A673 (cell line): ENCODE measurements around the gene AGAP1. TPM values are rescaled to one million over a fixed set of nuclear protein-coding genes. Genes with fewer than 3 reads are reported as not detected.

ENCODE experiments used
- BruUV-seq: library from RNA; stranded (reverse); fragments of 400-500 nt; replicated peaks from 2 replicates; lab custom pipeline; 2021; lab: Mats Ljungman, UMichigan
- CTCF ChIA-PET: fragments of 300-600 bp; sonication (Branson Sonifier 250); formaldehyde crosslinking; loops from one replicate; lab custom pipeline; 2022; ENCODE audit warnings: antibody characterized with exemption; lab: Charles Lee
- POLR2A ChIA-PET: fragments of 300-600 bp; sonication (Branson Sonifier 250); formaldehyde crosslinking; loops from one replicate; lab custom pipeline; 2022; ENCODE audit warnings: antibody characterized with exemption; ENCODE audit not compliant: low non-redundant PET; lab: Charles Lee
- DNase-seq: peaks from one replicate; pipeline ENCODE4 v3.0.0-alpha.2; 2015; ENCODE audit warnings: low spot score
- H3K27ac ChIP-seq: fragments of 200-600 bp; sonication (generic); 2 replicates; pipeline ENCODE4 v1.5.1; 2016; ENCODE audit warnings: mixed run types, low read depth, mild to moderate bottlenecking, mixed read lengths, antibody characterized with exemption, low read length; ENCODE audit not compliant: poor library complexity, severe bottlenecking
- H3K27me3 ChIP-seq: fragments of 200-600 bp; sonication (generic); replicated peaks from 2 replicates; pipeline ENCODE4 v1.6.1; 2017; ENCODE audit warnings: mixed run types, low read depth, mild to moderate bottlenecking, mixed read lengths, antibody characterized with exemption, low read length; ENCODE audit not compliant: insufficient read depth, poor library complexity
- H3K36me3 ChIP-seq: fragments of 200-600 bp; sonication (generic); 2 replicates; pipeline ENCODE4 v1.6.1; 2016; ENCODE audit warnings: mixed run types, mild to moderate bottlenecking, mixed read lengths, antibody characterized with exemption, low read length; ENCODE audit not compliant: insufficient read depth, poor library complexity, severe bottlenecking
- H3K4me1 ChIP-seq: fragments of 200-600 bp; sonication (generic); 2 replicates; pipeline ENCODE4 v1.6.1; 2017; ENCODE audit warnings: mixed run types, mild to moderate bottlenecking, mixed read lengths, antibody characterized with exemption, low read length; ENCODE audit not compliant: insufficient read depth, poor library complexity, severe bottlenecking
- H3K4me3 ChIP-seq: fragments of 200-600 bp; sonication (generic); 2 replicates; pipeline ENCODE4 v1.5.1; 2016; ENCODE audit warnings: low read depth, mixed run types, mild to moderate bottlenecking, mixed read lengths, low read length; ENCODE audit not compliant: poor library complexity, severe bottlenecking
- H3K9me3 ChIP-seq: fragments of 200-600 bp; sonication (generic); 2 replicates; pipeline ENCODE4 v1.6.1; 2016; ENCODE audit warnings: mixed run types, low read depth, mild to moderate bottlenecking, mixed read lengths, antibody characterized with exemption, low read length; ENCODE audit not compliant: poor library complexity, severe bottlenecking
- CTCF ChIP-seq: fragments of 300-800, 200-600 bp; sonication (generic); conservative IDR thresholded peaks from 2 replicates; pipeline ENCODE4 v1.5.1; 2017; ENCODE audit warnings: low read depth, mild to moderate bottlenecking, antibody characterized with exemption, low read length, moderate library complexity, mixed read lengths
- EZH2 ChIP-seq: fragments of 200-600 bp; sonication (generic); IDR thresholded peaks from 2 replicates; pipeline ENCODE4 v1.6.1; 2017; ENCODE audit warnings: borderline replicate concordance, low read depth, mild to moderate bottlenecking, mixed read lengths, antibody characterized with exemption, low read length; ENCODE audit not compliant: poor library complexity, severe bottlenecking
- intact Hi-C: fragments of 100-400 bp; cut with micrococcal nuclease; formaldehyde crosslinking; loops from one replicate; pipeline ENCODE4 v1.10.0; 2022; ENCODE audit not compliant: unreplicated experiment
- total RNA-seq: library from RNA; stranded (reverse); gene quantifications from 2 replicates; pipeline ENCODE4 v1.2.3, GENCODE V29; 2021

AGAP1 gene
- total RNA-seq, 1 experiment from 2014 or later = 25.3 TPM

- Histone ChIP-seq H3K27me3 (no peaks in the 10 kb centered on the region), H3K4me3 (no peak overlapping the region), H3K36me3 (no peaks in the 10 kb centered on the region), H3K27ac (no peak overlapping the region), H3K4me1 (peaks cover 41% of the 10 kb centered on the region), H3K9me3 (no peaks in the 10 kb centered on the region)
- intact Hi-C loops = loop anchor here (5.0 kb wide), 1 partner anchor 318 kb away; no protein-coding TSS in a partner anchor
- ChIA-PET CTCF (interaction anchor here (0.9 kb wide), 1 partner anchor 80 kb away, joined by 3 read pairs; no protein-coding TSS in a partner anchor), POLR2A (interaction anchor here (0.7 kb wide), 1 partner anchor 97 kb away, joined by 4 read pairs; no protein-coding TSS in a partner anchor)
- DNase-seq = peak; percentile 52
- TF ChIP-seq CTCF (no peak), EZH2 (no peak)
- no TSS peak for BruUV-seq
Observed at GRCh38 chr2:235859651-235860050, 365.8 kb downstream of the AGAP1 start.

- H3K27me3 ChIP-seq = no peaks in the 10 kb centered on the region
- H3K36me3 ChIP-seq = no peaks in the 10 kb centered on the region
- no peak for TF ChIP-seq EZH2
- no peak for TF ChIP-seq CTCF
- BruUV-seq = no TSS peak
- no peak overlapping the region for H3K27ac ChIP-seq
- H3K4me3 ChIP-seq = no peak overlapping the region
- CTCF ChIA-PET = interaction anchor here (0.9 to 1.0 kb wide), 2 partner anchors 81 to 318 kb away, joined by 3 read pairs; no protein-coding TSS in a partner anchor
- no peaks in the 10 kb centered on the region for H3K9me3 ChIP-seq
- intact Hi-C loops = loop anchor here (5.0 kb wide), 1 partner anchor 317 kb away; no protein-coding TSS in a partner anchor
- H3K4me1 ChIP-seq = peaks cover 41% of the 10 kb centered on the region
- POLR2A ChIA-PET = interaction anchor here (0.5 to 0.7 kb wide), 2 partner anchors 10 to 97 kb away, joined by 4 read pairs; no protein-coding TSS in a partner anchor
- peak; percentile 75 for DNase-seq
Observed at GRCh38 chr2:235860111-235860510, 366.3 kb downstream of the AGAP1 start.

GRCh38 chr2:235860871-235861270 lies 367.0 kb downstream of the AGAP1 start:
- H3K4me1 ChIP-seq = peaks cover 41% of the 10 kb centered on the region
- ChIA-PET CTCF (interaction anchor here (1.0 kb wide), 1 partner anchor 317 kb away, joined by 3 read pairs; no protein-coding TSS in a partner anchor), POLR2A (interaction anchor here (0.5 kb wide), 1 partner anchor 315 kb away, joined by 7 read pairs; no protein-coding TSS in a partner anchor)
- no peaks in the 10 kb centered on the region for H3K36me3 ChIP-seq
- H3K4me3 ChIP-seq = no peak overlapping the region
- TF ChIP-seq EZH2 (no peak), CTCF (no peak)
- DNase-seq = peak; percentile 60
- no peaks in the 10 kb centered on the region for H3K9me3 ChIP-seq
- intact Hi-C loops = loop anchor here (5.0 kb wide), 1 partner anchor 316 kb away; no protein-coding TSS in a partner anchor
- BruUV-seq = no TSS peak
- H3K27ac ChIP-seq = no peak overlapping the region
- H3K27me3 ChIP-seq = no peaks in the 10 kb centered on the region
